Stimulated activated CD4-positive, alpha-beta T cell treated with anti-CD3 and anti-CD28 coated beads, TNF-alpha, amount 100 ng/mL, for 4 hours (primary cell): Measurements from ENCODE around the gene ACVR1.
"Not testable (repeated sequence)": the region's sequence is repeated elsewhere in the genome, so short reads cannot be mapped to it uniquely, and the experiment has no call there.

ENCODE experiments used
- DNase-seq, 3 experiments: peaks; one replicate each; pipeline ENCODE4 v3.0.0-alpha.2; 2020; ENCODE audit warnings: low read depth in 3 of 3

ACVR1 gene

DNA sequence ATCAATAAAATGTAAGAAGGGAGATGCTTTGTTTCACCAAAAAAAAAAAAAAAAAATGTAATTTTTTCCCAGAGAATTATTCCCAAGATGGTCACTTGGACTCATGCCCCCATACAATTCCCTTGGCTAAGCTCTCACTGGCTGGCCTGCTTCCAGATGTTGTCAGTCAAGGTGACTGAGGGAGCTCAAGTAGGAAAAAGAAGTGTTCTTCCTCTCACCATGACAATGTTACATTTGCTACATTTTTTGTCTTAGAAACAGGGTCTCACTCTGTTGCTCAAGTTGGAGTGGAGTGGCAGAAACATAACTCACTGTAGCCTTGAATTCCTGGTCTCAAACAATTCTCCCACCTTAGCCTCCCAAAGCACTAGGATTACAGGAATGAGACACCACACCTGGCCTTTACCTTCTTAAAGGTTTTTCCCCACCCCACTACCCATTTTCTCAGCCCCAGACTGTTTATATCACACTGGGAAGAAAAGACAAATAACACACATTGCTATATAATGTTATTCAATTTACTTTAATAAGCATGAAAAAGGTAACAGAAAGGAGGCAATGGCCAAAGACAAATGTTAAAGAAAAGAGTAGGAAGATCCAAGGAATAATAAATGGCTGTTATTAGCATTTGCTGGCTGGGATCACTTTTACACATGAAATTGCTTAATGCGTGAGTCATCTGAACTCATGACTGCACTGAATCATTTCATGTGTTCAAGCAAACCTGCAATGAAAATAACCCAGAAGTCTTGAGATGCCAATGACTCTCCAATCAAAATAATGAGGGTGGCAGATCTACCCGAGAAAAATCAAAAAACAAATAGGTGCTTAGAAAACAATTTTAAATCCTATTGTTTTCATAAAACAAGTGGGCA lies 45.2 kb downstream of the ACVR1 start:
- DNase-seq: no peak

DNA sequence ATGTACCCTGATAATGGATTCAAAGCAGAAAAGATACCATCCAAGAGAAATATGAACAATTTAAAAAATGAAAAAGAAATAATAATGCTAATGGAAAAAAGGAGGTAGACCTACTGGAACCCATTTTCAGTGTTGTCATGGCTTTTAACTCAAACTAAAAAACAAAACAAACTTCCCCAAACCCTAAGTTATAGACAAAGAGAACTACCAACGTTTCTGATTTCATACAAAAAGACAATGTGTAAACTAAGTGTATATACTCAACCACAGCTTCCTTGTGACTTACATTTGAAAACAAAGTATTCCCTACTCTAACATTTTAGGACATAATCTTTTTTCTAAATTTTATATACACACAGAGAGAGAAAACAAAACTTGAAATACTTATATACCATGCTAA lies 45.9 kb downstream of the ACVR1 start:
- no peak for DNase-seq

DNA sequence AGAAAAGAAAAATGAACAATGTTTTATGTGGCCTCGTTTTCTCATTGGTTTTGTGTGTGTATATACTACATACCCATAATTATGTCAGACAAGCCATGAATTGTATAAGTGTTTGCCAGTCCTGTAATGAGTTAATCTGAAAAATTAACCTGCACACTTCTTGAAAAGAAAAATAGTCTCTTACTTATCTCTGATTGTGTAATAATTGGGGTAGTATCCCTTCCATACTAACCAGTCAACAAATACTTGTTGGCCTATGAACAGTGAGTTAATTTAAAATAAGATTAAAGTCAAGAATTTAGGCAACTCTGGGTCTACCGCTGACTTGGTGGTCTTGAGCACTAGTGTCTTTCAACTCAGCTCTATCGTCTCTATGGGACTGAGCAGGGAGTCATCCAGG lies 48.8 kb downstream of the ACVR1 start:
- no peak for DNase-seq

DNA sequence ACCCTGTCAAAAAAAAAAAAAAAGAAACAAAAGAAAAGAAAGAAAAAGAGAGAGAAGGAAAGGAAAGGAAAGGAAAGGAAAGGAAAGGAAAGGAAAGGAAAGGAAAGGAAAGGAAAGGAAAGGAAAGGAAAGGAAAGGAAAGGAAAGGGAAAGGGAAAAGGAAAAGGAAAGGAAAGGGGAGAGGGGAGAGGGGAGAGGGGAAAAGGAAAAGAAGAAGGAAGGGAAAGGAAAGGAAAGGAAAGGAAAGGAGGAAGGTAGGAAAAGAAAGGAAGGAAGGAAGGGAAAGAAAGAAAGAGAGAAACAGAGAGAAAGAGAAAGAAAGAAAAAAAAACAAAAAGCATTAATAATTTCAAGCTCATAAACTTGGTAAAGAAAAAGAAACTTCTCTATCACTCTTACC lies 49.5 kb downstream of the ACVR1 start:
- not testable (repeated sequence) for DNase-seq

DNA sequence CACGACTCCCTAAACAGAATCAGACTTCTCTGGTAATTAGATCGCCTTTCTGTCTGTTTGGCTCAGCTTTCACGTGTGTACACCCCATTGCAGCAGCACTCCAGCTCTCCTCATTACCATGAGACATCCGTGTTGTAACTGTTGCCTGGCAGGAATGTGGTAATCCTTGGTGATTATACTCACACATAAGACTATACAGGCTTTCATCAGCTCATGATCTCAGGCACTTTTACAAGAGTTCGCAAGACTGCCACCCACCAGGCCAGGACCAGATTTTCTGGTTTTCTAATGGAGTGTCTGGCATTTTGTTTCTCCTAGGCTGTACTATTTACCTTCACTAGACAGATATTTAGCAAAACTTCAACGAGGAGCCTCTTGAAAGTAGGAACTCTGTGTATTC lies 50.2 kb downstream of the ACVR1 start:
- no peak for DNase-seq

DNA sequence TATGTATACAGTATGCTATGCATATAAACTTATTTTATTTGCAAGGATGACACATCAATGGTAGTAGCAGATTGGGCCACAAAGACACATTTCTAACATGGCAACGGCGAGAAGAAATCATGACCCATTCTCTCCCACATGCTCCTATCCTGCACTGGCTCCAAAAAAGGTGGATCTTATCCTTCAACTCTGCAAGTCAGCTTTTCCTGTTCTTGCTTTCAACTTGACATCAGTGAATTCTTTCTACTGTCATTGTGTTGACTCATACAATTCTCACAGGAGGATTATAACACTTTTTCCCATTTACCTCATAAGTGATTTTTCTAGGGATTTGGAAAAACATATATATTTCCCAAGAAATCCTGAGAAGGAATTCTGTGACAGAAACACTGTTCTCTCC lies 53.1 kb downstream of the ACVR1 start:
- DNase-seq: no peak

DNA sequence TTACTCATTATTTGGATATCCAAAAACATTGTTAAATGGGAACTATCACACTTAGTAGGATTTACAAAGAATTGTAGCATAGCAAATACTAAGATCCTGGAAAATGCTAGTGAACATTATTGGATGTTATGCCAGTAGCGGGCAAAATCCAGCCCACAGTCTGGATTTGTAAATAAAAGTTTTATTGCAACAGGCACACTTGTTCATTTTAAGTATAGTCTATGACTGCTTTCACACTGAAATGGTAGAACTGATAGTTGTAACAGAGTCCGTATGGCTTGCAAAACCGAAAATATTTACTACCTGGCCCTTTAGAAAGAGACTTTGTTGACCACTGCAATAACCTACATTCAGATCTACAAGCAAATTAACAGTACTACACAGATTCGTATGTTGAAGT lies 53.6 kb downstream of the ACVR1 start:
- no peak for DNase-seq

DNA sequence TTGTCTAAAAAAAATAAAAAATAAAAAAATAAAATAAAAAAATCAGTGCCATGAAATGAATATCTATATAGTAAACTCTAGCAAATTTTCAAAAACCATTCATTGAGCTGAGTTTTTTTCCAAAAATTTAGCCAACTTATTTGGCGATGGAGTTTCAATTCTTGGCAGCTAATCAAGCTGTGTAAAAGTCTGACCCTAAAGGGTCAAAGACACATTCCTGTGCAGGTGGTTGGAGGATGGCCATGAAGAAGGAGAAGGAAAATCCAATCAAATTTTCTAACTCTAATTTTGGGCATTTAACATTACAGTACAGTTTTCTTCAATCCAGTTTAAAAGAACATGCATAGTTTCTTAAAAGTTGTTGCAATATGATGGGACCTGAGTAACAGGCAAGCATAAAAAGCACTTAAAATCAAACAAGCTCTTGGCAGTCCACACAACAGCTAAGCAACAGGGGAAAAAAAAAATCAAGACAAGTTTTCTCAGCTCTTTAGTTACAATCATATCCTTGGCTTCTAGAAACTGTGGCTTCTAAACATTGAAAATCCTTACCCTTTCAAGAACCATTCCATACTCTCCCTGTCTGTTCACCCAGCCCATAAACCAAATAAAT lies 54.5 kb downstream of the ACVR1 start:
- DNase-seq: no peak

DNA sequence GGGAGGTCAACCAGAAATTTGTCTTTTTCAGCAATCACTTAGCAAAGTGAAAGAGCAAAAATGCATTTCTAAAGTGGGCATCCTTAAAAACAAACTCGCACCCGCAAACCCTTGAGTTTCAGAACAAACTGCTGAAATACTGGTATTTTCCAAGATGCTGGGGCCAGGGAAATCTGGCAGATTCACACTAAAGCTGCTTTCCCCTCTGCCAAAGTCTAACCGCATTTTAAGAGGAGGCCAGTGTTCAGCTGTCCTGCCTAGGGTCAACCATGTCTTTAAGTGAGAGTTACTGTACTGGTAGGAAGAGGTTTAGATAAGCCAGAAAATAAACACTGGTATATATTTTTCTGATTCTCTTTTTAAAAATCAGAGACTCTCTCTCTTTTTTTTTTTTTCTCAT lies 55.9 kb downstream of the ACVR1 start:
- no peak for DNase-seq

DNA sequence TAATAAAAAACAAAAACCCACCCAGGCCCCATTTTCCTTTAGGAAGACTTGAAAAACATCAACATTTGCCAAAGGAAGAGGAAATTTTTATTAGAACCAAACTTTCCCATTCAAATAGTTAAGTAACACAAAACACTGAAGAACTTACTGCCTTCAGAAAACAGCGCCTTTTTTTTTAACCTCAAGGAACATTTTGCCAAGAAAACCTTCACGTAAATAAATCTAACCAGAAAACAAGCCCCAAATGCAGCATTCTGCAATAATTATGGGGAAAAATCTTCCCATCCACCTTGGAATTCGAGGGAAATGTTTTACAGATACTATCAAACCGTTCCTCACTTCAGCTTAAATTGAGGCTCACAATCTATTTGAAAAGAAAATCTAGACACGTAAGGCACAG lies 56.4 kb downstream of the ACVR1 start:
- no peak for DNase-seq

DNA sequence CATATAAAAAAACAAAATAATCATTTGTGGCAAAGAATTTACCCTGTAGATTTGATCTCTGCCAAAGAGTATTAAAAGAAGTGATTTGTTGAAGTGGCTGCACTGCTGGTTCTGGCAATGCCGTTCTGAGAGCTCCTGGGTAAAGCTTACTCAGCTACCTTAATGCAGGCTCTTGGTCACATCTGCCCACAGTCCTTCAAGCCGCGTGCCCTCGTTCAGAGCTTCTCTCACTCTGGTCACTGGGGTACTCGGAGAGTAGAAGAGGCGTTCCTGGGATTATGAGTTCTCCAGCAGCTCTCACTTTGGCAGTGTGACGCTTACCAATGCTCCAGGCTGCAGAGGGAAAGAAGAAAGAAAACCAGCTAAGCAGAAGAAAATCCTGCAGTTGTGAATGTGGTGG lies 57.9 kb downstream of the ACVR1 start:
- DNase-seq: no peak

DNA sequence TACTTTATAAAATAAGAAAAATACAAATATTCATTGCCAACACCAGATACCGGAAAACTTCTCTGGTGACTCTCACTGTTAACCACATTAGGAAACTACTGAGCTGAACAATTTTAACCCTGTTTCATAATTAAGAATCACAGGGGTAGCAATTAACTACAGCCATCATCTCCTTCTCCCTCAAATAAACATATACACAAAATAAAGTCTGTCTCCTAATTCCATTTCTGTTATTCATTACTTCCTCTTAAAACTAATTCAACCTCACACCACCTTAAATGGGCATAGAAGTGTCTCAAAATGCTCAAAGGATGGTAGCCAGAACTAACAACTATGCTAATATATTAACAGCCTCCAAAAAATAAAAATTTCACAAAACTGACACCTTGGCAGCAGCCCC lies 60.7 kb downstream of the ACVR1 start:
- no peak for DNase-seq

DNA sequence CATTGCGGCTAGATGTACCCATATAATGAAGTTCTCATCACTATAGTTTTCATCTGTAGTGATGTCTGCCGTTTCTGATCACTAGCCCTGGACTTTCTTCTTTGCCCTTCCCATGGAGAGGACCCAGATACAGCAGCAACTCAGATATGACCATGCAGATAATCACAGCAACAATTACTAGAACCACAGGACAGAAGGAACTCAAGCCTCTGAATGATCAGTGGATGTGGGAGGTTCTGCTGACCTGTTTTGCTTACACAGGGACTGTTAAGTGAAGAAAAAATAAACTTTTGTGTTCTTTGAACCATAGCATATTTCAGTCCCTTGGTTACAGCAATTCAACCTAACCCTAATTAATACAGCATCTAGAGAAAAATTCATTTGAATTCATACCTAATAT lies 62.7 kb downstream of the ACVR1 start:
- DNase-seq: no peak

DNA sequence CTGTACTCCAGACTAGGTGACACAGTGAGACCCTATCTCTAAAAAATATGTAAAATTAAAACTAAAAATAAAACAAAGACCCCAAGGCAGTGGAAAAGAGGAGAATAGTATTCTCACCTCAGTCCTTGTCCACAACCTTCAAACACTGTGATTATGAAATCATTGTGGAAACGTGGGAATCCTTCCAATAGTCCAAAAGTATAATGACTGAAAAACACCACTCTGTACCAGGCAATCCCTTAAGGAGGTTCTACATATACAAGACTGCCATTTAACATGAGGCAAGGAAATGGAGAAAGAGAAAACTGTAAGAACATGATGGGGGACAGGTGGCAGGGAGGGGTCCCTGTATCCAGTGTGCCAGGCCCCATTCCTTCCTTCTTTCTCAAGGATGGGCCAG lies 66.1 kb downstream of the ACVR1 start:
- DNase-seq: no peak

DNA sequence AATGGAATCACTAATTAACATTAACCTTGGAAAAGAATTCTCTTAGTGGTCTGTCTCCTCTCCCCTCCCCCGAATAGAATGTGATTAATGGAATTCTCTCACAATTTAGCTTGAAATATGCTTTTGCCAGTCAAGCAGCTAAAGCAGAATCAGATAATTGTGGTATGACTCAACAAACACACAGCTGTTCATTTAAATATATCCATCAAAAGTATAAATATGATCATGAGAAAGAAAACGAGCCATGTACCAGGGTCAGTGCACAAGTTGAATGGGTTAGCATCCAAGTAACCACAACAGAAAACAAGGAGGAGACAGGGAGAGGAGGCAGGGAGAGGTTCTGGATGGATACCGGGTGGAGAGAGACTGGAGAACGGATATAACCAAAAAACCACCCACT lies 66.9 kb downstream of the ACVR1 start:
- DNase-seq: no peak

DNA sequence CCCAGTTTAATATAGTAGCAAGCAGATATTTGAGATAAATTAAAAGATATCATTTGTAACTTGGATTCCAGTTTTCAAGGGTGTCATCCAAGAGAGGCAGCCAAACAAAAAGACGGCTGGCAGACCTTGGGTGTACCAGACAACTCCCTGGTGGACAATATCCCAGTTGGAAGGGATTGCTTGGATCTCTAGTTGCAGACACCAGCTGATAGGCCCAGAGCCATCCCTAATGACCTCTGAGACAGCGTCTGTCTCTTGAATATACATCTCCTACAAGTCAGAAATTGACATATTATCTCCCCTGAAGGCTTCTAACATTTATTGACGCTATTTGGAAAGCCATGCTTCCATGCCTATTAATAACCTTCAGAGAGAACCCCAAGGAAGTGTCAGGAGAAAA lies 67.7 kb downstream of the ACVR1 start:
- no peak for DNase-seq

DNA sequence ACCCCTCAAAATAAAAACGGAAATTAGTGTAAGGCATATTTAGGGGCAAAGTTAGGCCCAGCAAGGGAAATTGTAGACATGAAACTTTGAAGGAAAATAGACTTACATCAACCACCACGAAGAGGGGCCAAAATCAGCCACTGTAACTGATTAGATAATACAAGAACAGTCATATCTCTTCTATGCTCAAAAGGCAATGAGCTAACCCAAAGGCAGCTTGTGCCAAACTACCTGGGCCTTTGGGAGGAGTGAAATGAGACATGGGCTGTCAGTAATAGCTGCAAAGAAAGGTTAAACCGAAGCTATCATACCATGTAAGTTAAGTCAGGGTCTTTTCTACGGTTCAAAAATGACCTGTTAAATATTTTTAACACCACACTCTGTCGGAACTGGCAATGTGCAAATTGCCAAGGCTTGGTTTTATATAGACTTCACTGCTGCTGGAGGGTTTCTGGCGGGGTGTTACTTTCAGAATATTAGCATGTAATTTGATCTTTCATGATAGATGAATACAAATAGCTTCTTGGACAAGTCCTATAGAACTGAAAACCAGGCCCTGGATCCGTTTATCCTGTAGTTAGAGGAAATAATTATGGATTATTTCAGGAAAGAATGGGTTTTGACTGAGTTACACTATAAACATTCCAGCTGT lies 69.6 kb downstream of the ACVR1 start:
- DNase-seq: no peak

DNA sequence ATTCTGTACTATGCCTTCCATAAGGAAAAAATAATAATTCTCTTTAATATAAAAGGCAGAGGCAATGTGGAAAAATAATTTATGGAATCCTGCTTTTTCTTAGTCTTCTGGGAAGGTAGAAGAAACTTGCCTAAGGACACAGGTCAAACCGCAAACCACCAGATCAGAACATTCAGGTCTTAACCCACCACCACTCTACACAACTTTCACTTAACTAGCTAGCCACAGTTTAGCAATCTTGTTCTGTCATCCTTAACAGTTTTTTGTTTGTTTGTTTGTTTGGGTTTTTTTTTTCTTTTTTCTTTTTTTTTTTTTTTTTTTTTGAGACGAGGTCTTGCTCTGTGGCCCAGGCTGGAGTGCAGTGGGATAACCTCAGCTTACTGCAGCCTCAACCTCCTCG lies 70.6 kb downstream of the ACVR1 start:
- DNase-seq: no peak

DNA sequence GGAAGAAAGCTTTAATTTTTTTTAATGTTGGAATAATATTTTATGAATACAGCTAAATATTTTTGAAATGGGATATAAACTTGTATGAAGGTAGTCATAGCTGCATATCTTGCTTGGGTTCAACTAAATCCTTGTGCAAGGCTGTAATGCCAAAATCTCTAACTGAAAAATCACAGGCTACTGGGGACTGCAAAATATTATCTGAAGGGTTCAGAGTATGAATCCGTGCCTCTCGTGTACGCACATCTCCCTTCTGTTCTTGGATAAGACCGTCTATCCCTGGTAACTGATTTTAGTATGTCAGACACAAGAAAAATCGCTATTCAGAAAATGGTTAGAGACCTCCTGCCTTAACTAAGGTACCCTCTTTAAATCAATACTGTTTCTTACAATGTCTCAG lies 71.8 kb downstream of the ACVR1 start:
- DNase-seq: no peak

DNA sequence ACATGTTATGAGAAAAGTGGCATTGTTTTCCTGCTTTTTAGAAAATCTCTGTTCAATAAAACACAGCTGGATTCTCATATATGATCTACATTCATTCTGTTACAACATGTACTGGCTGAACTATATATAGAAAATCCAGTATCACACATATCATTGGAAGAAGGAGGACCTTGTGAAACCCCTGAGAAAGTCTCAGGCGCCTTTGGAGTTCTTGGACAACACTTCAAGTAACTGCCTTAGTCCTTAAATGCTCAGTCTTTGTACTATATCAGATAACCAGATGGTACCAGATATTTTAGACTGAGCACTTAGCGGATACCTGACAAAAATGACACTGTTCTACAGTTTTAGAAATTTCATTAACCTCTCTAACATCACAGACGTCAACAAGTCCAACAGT lies 72.2 kb downstream of the ACVR1 start:
- DNase-seq: no peak

DNA sequence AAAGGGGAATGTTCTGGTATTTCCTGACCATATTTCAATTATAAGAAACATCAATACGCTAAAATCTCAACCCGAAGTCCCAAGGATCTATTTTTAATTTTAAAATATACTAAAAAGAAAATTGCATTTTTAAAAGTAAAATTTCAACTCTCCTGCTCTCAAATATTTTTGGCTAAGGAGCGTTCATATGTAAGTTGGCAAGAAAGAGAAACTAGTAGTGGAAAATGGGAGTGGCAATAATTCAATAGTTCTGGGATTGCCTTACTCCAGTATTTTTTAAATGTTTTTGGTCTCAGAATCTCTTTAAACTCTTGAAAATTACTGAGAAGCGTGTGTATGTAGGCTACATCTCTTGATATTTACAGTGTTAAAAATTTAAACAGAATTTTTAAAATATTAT lies 72.7 kb downstream of the ACVR1 start:
- DNase-seq: no peak

DNA sequence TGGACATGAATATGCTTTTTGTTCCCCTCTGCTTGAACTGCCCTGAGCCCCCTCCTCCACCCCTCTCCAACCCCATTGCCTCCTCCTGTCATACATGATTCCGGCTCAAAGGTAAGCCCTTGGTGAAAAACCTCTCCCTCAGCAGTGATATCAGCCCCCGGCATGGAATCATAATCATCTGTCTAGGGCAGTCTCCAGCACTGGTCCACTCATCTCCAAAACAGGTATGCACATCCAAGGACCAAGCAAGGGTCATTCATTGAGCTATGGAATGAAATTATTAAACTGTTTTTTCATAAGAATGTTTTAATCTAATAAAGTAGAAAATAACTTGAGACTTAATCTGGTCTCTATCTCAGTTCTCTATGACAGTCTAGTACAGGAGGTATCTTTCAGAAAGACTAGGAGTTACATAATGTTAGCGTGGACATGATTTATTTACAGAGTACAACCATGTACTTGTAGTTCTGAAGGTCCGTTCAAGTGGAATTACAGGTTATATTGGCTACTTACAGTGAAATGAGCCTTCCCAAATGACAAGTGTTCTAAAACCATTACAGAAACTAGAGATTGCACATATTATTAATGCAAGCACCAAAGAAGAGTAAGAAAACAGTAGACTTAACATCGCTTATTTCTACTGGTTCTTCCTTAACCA lies 75.2 kb downstream of the ACVR1 start:
- no peak for DNase-seq
